ENCODE data around the gene LRRC4C. TPM values are rescaled to one million over a fixed set of nuclear protein-coding genes. Genes with fewer than 3 reads are reported as not detected.

Gene LRRC4C
- total RNA-seq, 1 experiment from 2014 or later = 0.13 TPM

- no peak overlapping the region for H2BK15ac ChIP-seq (ENCODE audit: low read depth, low read length)
Observed at GRCh38 chr11:41384329-41384728, 75.1 kb downstream of the LRRC4C start.

More at GRCh38 chr11:41384329-41384728, 75.1 kb downstream of the LRRC4C start:
- Histone ChIP-seq H2BK20ac (ENCODE audit: low read depth, low read length, poor library complexity, severe bottlenecking) (no peak overlapping the region), H3K27ac (ENCODE audit: insufficient read length, low read depth, low read length) (no peak overlapping the region), H2BK5ac (ENCODE audit: insufficient read length, low read length) (no peak overlapping the region), H3K4me1 (ENCODE audit: insufficient read depth, low read length) (peaks cover 4% of the 10 kb centered on the region; the same call in 1 of the 2 replicates), H3K27me3 (ENCODE audit: insufficient read depth, low read length) (no peaks in the 10 kb centered on the region), H3K9ac (ENCODE audit: extremely low read depth, insufficient read length, low read length) (no peak overlapping the region), H2AK5ac (ENCODE audit: insufficient read length, low read length) (no peak overlapping the region), H3K4me2 (ENCODE audit: insufficient read depth, insufficient read length, low read length) (no peak overlapping the region), H2AFZ (ENCODE audit: low read length) (no peak overlapping the region), H4K5ac (ENCODE audit: insufficient read length, low read depth, low read length) (no peak overlapping the region), H4K20me1 (ENCODE audit: control insufficient read depth, insufficient read depth, insufficient read length) (no peaks in the 10 kb centered on the region), H4K8ac (replicated peaks; ENCODE audit: insufficient read length, low read depth, low read length) (no peak overlapping the region), H3K79me1 (ENCODE audit: insufficient read depth, low read depth, low read length, poor library complexity, severe bottlenecking) (no peaks in the 10 kb centered on the region), H3K18ac (ENCODE audit: insufficient read length, low read depth, low read length) (no peak overlapping the region), H3T11ph (ENCODE audit: low read length) (no peak overlapping the region), H2BK120ac (ENCODE audit: low read depth, low read length, poor library complexity, severe bottlenecking) (no peak overlapping the region), H2BK12ac (ENCODE audit: insufficient read length, low read depth, low read length) (no peak overlapping the region), H3K23ac (ENCODE audit: insufficient read length, low read depth, low read length) (no peak overlapping the region), H3K79me2 (ENCODE audit: insufficient read depth, low read length) (no peaks in the 10 kb centered on the region), H3K23me2 (ENCODE audit: insufficient read length, low read depth, low read length, poor library complexity, severe bottlenecking) (no peaks in the 10 kb centered on the region), H3K14ac (ENCODE audit: insufficient read depth, low read length) (no peak overlapping the region), H3K56ac (ENCODE audit: insufficient read length, low read depth, low read length) (no peak overlapping the region), H3K9me3 (ENCODE audit: control insufficient read depth, low read depth, low read length) (no peaks in the 10 kb centered on the region), H4K91ac (ENCODE audit: insufficient read length, low read depth, low read length) (no peak overlapping the region), H3K4ac (ENCODE audit: low read depth, low read length) (no peak overlapping the region)
- WGBS (ENCODE audit: extremely low coverage, insufficient read length, low lambda C conversion rate) = no CpG with 5 or more reads among the region's 1 CpG
- no peak overlapping the region for H3K27ac Mint-ChIP-seq
- no peaks in the 10 kb centered on the region for H3K27me3 Mint-ChIP-seq (ENCODE audit: low read depth)
- H3K9me3 Mint-ChIP-seq = no peaks in the 10 kb centered on the region
- H3K36me3 Mint-ChIP-seq (ENCODE audit: insufficient read depth in 1 of 3, low read depth in 3 of 3) = no peaks in the 10 kb centered on the region
- H3K4me3 Mint-ChIP-seq = no peak overlapping the region
- no peak for TF ChIP-seq CTCF (conservative IDR thresholded peaks at IDR 0.05)
- H3K4me1 Mint-ChIP-seq = peaks cover 8 to 20% of the 10 kb centered on the region in 2 experiments
- no peak for DNase-seq

Data from H9 (cell line).